HG03159 (cell line): Measurements from ENCODE around the gene GAPVD1.
"Not testable (repeated sequence)": the region's sequence is repeated elsewhere in the genome, so short reads cannot be mapped to it uniquely, and the experiment has no call there.

Experiments used
- ATAC-seq: cut with Tn5 transposase; IDR thresholded peaks from one replicate; pipeline ENCODE4 v1.9.1; 2021; ENCODE audit warnings: mild to moderate bottlenecking, moderate library complexity; ENCODE audit not compliant: unreplicated experiment

Gene GAPVD1

GRCh38 chr9:125366676-125367075 is 105.0 kb downstream of the GAPVD1 start:
- no peak for ATAC-seq

- ATAC-seq = no peak
These were observed 109.2 kb downstream of the GAPVD1 start for GRCh38 chr9:125370786-125371185.

- ATAC-seq = no peak
These were observed 111.0 kb downstream of the GAPVD1 start for GRCh38 chr9:125372441-125373226.

GRCh38 chr9:125374443-125375309 is 113.0 kb downstream of the GAPVD1 start:
- no peak for ATAC-seq

- no peak for ATAC-seq
These were observed 114.2 kb downstream of the GAPVD1 start for GRCh38 chr9:125375820-125376219.

GRCh38 chr9:125376261-125377226 is 114.9 kb downstream of the GAPVD1 start:
- no peak for ATAC-seq

GRCh38 chr9:125377584-125378250 is 116.1 kb downstream of the GAPVD1 start:
- no peak for ATAC-seq

GRCh38 chr9:125378778-125379177 is 117.2 kb downstream of the GAPVD1 start:
- ATAC-seq = no peak

- no peak for ATAC-seq
These were observed 117.6 kb downstream of the GAPVD1 start for GRCh38 chr9:125379208-125379607.

GRCh38 chr9:125380406-125380805 is 118.8 kb downstream of the GAPVD1 start:
- ATAC-seq = no peak

GRCh38 chr9:125387861-125388524 is 126.4 kb downstream of the GAPVD1 start:
- ATAC-seq = no peak

GRCh38 chr9:125388978-125389377 is 127.4 kb downstream of the GAPVD1 start:
- ATAC-seq = no peak

GRCh38 chr9:125391704-125392103 is 130.1 kb downstream of the GAPVD1 start:
- ATAC-seq = no peak

GRCh38 chr9:125393426-125393825 is 131.8 kb downstream of the GAPVD1 start:
- no peak for ATAC-seq

GRCh38 chr9:125396799-125397198 is 135.2 kb downstream of the GAPVD1 start:
- no peak for ATAC-seq

GRCh38 chr9:125397736-125398135 is 136.1 kb downstream of the GAPVD1 start:
- ATAC-seq = no peak

- no peak for ATAC-seq
These were observed 136.6 kb downstream of the GAPVD1 start for GRCh38 chr9:125398243-125398642.

- no peak for ATAC-seq
These were observed 137.5 kb downstream of the GAPVD1 start for GRCh38 chr9:125399165-125399564.

GRCh38 chr9:125399666-125400065 is 138.0 kb downstream of the GAPVD1 start:
- no peak for ATAC-seq

GRCh38 chr9:125400232-125400631 is 138.6 kb downstream of the GAPVD1 start:
- ATAC-seq = not testable (repeated sequence)
